ENCODE results near the gene CYP51A1. TPM values are rescaled to one million over a fixed set of nuclear protein-coding genes. Genes with fewer than 3 reads are reported as not detected.

The CYP51A1 gene
- total and polyA plus RNA-seq, 8 donors: 9.6 to 43.5 (median 30.4) TPM

- WGBS, 2 donors: 85 to 86% methylated on average over 3 of the region's 3 CpGs
- Histone ChIP-seq H3K4me3 (no peak overlapping the region), H3K27ac (no peak overlapping the region), H3K9me3 (no peaks in the 10 kb centered on the region), H3K27me3 (no peaks in the 10 kb centered on the region), H3K36me3 (no peaks in the 10 kb centered on the region), H3K4me1 (no peaks in the 10 kb centered on the region)
- ATAC-seq (peak in 1 of 4 donors; percentile 43), DNase-seq (no peak), FAIRE-seq (no peak)
- TF ChIP-seq CTCF (IDR thresholded peaks at IDR 0.05): no peak
- intact Hi-C loops (cut with DNase I): no loop called here
These were observed 24.6 kb upstream of the CYP51A1 start for GRCh38 chr7:92158660-92159575.

GRCh38 chr7:92156990-92157389 lies 22.7 kb upstream of the CYP51A1 start:
- H3K4me3 ChIP-seq: no peak overlapping the region
- H3K36me3 ChIP-seq: no peaks in the 10 kb centered on the region
- DNase-seq (no peak), ATAC-seq (no peak), FAIRE-seq (no peak)
- intact Hi-C loops (cut with DNase I): no loop called here
- H3K27ac ChIP-seq: no peak overlapping the region
- no peaks in the 10 kb centered on the region for H3K4me1 ChIP-seq
- H3K27me3 ChIP-seq: no peaks in the 10 kb centered on the region
- TF ChIP-seq CTCF (IDR thresholded peaks at IDR 0.05): no peak
- H3K9me3 ChIP-seq: no peaks in the 10 kb centered on the region

- WGBS, 2 donors: 88 to 89% methylated on average over 1 of the region's 1 CpG
- Histone ChIP-seq H3K9me3 (no peaks in the 10 kb centered on the region), H3K4me3 (no peak overlapping the region), H3K27ac (no peak overlapping the region), H3K4me1 (no peaks in the 10 kb centered on the region), H3K36me3 (no peaks in the 10 kb centered on the region), H3K27me3 (no peaks in the 10 kb centered on the region)
- intact Hi-C loops (cut with DNase I): no loop called here
- TF ChIP-seq CTCF (IDR thresholded peaks at IDR 0.05): no peak
- DNase-seq (no peak), FAIRE-seq (no peak), ATAC-seq (peak in 1 of 4 donors; percentile 17)
These were observed 20.9 kb upstream of the CYP51A1 start for GRCh38 chr7:92155108-92155739.

- Histone ChIP-seq H3K36me3 (no peaks in the 10 kb centered on the region), H3K27me3 (no peaks in the 10 kb centered on the region), H3K27ac (no peak overlapping the region), H3K9me3 (no peaks in the 10 kb centered on the region), H3K4me1 (no peaks in the 10 kb centered on the region), H3K4me3 (no peak overlapping the region)
- 87 to 98% methylated on average over 1 of the region's 1 CpG for WGBS, 2 donors
- no peak for TF ChIP-seq CTCF (IDR thresholded peaks at IDR 0.05)
- DNase-seq (no peak), FAIRE-seq (no peak), ATAC-seq (no peak)
- intact Hi-C loops (cut with DNase I): no loop called here
These were observed 16.3 kb upstream of the CYP51A1 start for GRCh38 chr7:92150450-92151017.

All from pancreas (tissue), 10 donors.